GM18520 (cell line): ENCODE data around the gene SIRPA.
"Not testable (repeated sequence)": the region's sequence is repeated elsewhere in the genome, so short reads cannot be mapped to it uniquely, and the experiment has no call there.

Experiments
- ATAC-seq: cut with Tn5 transposase; IDR thresholded peaks from one replicate; pipeline ENCODE4 v1.9.1; 2021; ENCODE audit not compliant: unreplicated experiment

Gene SIRPA

GRCh38 chr20:1905693-1906092, 10.5 kb downstream of the SIRPA start:
- ATAC-seq, result no peak

- ATAC-seq, result no peak
Observed at GRCh38 chr20:1906361-1907051, 11.3 kb downstream of the SIRPA start.

- no peak for ATAC-seq
Observed at GRCh38 chr20:1907586-1907985, 12.4 kb downstream of the SIRPA start.

- no peak for ATAC-seq
Observed at GRCh38 chr20:1908191-1908590, 13.0 kb downstream of the SIRPA start.

GRCh38 chr20:1909097-1909496, 13.9 kb downstream of the SIRPA start:
- ATAC-seq, result no peak

- ATAC-seq, result no peak
Observed at GRCh38 chr20:1911536-1911935, 16.3 kb downstream of the SIRPA start.

GRCh38 chr20:1912053-1912452, 16.8 kb downstream of the SIRPA start:
- no peak for ATAC-seq

GRCh38 chr20:1912646-1913045, 17.4 kb downstream of the SIRPA start:
- no peak for ATAC-seq

GRCh38 chr20:1915233-1915632, 20.0 kb downstream of the SIRPA start:
- not testable (repeated sequence) for ATAC-seq

- ATAC-seq, result no peak
Observed at GRCh38 chr20:1915725-1916124, 20.5 kb downstream of the SIRPA start.

- no peak for ATAC-seq
Observed at GRCh38 chr20:1917786-1918185, 22.6 kb downstream of the SIRPA start.

GRCh38 chr20:1918491-1919165, 23.4 kb downstream of the SIRPA start:
- no peak for ATAC-seq

GRCh38 chr20:1920252-1920651, 25.0 kb downstream of the SIRPA start:
- ATAC-seq, result no peak

GRCh38 chr20:1920826-1921225, 25.6 kb downstream of the SIRPA start:
- ATAC-seq, result no peak

GRCh38 chr20:1921985-1922384, 26.8 kb downstream of the SIRPA start:
- ATAC-seq, result not testable (repeated sequence)

- ATAC-seq, result no peak
Observed at GRCh38 chr20:1922786-1923185, 27.6 kb downstream of the SIRPA start.

GRCh38 chr20:1924910-1925861, 30.0 kb downstream of the SIRPA start:
- ATAC-seq, result no peak

- ATAC-seq, result no peak
Observed at GRCh38 chr20:1926237-1926636, 31.0 kb downstream of the SIRPA start.

- ATAC-seq, result no peak
Observed at GRCh38 chr20:1927217-1927616, 32.0 kb downstream of the SIRPA start.

- no peak for ATAC-seq
Observed at GRCh38 chr20:1928154-1928553, 32.9 kb downstream of the SIRPA start.

- ATAC-seq, result no peak
Observed at GRCh38 chr20:1928782-1929181, 33.6 kb downstream of the SIRPA start.

GRCh38 chr20:1929460-1929859, 34.3 kb downstream of the SIRPA start:
- no peak for ATAC-seq
